ENCODE results near the gene CCBE1.

Gene CCBE1

GRCh38 chr18:59468821-59469220 is 228.4 kb downstream of the CCBE1 start:
- DNase-seq (ENCODE audit: extremely low spot score) = no peak
- CTCF ChIA-PET = interaction anchor here (2.9 kb wide), 1 partner anchor 9 kb away, joined by 11 read pairs; no protein-coding TSS in a partner anchor
- POLR2A ChIA-PET = no interaction called here
- no peak for TF ChIP-seq CTCF (IDR thresholded peaks at IDR 0.05; ENCODE audit: control extremely low read depth, extremely low read depth, low read depth, missing control alignments)

GRCh38 chr18:59467497-59467896 is 229.7 kb downstream of the CCBE1 start:
- DNase-seq (ENCODE audit: extremely low spot score) = no peak
- ChIA-PET POLR2A (no interaction called here), CTCF (interaction anchor here (0.6 to 2.9 kb wide), 2 partner anchors 8 to 20 kb away, joined by 3 to 11 read pairs; no protein-coding TSS in a partner anchor)
- no peak for TF ChIP-seq CTCF (IDR thresholded peaks at IDR 0.05; ENCODE audit: control extremely low read depth, extremely low read depth, low read depth, missing control alignments)

GRCh38 chr18:59466980-59467379 is 230.2 kb downstream of the CCBE1 start:
- ChIA-PET POLR2A (no interaction called here), CTCF (interaction anchor here (0.6 kb wide), 1 partner anchor 19 kb away, joined by 3 read pairs; no protein-coding TSS in a partner anchor)
- TF ChIP-seq CTCF (IDR thresholded peaks at IDR 0.05; ENCODE audit: control extremely low read depth, extremely low read depth, low read depth, missing control alignments) = no peak
- no peak for DNase-seq (ENCODE audit: extremely low spot score)

GRCh38 chr18:59464486-59464885 is 232.7 kb downstream of the CCBE1 start:
- DNase-seq (ENCODE audit: extremely low spot score) = no peak
- POLR2A ChIA-PET = no interaction called here
- no peak for TF ChIP-seq CTCF (IDR thresholded peaks at IDR 0.05; ENCODE audit: control extremely low read depth, extremely low read depth, low read depth, missing control alignments)
- CTCF ChIA-PET = interaction anchor here (0.9 to 1.3 kb wide), 2 partner anchors 216 to 359 kb away, joined by 3 to 6 read pairs; no protein-coding TSS in a partner anchor

- CTCF ChIA-PET = interaction anchor here (7.7 kb wide), 1 partner anchor 360 kb away, joined by 158 read pairs; no protein-coding TSS in a partner anchor
- no peak for DNase-seq (ENCODE audit: extremely low spot score)
- POLR2A ChIA-PET = no interaction called here
- no peak for TF ChIP-seq CTCF (IDR thresholded peaks at IDR 0.05; ENCODE audit: control extremely low read depth, extremely low read depth, low read depth, missing control alignments)
Measured at GRCh38 chr18:59461171-59461570, 236.1 kb downstream of the CCBE1 start.

GRCh38 chr18:59460072-59460420 is 237.2 kb downstream of the CCBE1 start:
- TF ChIP-seq CTCF (IDR thresholded peaks at IDR 0.05; ENCODE audit: control extremely low read depth, extremely low read depth, low read depth, missing control alignments) = no peak
- DNase-seq (ENCODE audit: extremely low spot score) = no peak
- ChIA-PET POLR2A (no interaction called here), CTCF (interaction anchor here (0.7 to 7.7 kb wide), 22 partner anchors 9 to 1096 kb away, joined by 3 to 158 read pairs (median 4); no protein-coding TSS in a partner anchor)

Data from GM10248 (cell line).